NCI-H2107 (cell line): Measurements from ENCODE around the gene PPIG.
"Not testable (repeated sequence)": the region's sequence is repeated elsewhere in the genome, so short reads cannot be mapped to it uniquely, and the experiment has no call there.

Source experiments
- DNase-seq: peaks from one replicate; lab custom pipeline; 2025; lab: John Stamatoyannopoulos, UW

The PPIG gene

DNA sequence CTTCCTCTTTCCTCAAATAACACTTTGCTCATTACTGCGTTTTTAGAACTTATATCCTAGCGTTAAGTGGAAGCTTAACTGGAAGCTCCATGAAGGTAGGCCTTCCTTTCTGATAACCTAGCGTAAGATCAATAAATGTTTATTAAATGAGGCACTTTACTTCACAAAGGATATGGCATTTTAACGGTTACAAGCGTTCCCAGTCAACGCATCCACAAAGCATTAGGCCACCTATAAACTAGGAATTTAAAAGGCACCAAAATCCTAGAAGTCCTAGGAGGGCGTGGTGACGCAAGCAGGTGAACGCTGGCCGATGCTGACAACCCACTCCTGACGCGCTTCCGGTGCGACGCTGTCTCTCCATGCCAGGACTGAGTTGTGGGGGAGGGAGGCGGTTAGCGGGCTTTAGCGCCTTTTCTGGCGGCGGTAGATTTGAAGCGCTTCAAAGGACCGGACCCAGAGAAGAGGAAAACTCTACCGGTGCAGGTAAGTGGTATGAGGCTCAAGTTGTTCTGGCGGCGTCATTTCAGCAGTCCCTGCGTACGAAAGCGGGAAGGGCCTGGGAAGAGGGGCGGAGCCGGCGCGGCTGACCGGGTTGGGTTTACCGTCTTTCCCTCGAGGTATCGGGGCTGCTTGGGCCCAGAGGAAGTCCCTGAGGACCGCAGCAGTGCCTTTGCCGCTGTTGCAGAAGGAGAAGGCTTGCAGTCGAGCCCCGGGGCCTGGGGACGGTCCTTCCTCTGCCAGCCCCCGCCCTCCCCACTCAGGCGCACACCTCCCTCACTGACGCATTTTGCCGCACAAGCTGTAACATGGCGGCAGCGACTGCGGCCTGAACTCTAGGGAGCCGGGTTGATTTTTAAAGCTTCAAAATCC lies at the start of gene PPIG:
Gene PPIG, plus strand, starts transcription at position 347 of the 873 bp plus-strand sequence. CDS start 19,691 bp downstream, outside the sequence.
- DNase-seq: peak; percentile 77

DNA sequence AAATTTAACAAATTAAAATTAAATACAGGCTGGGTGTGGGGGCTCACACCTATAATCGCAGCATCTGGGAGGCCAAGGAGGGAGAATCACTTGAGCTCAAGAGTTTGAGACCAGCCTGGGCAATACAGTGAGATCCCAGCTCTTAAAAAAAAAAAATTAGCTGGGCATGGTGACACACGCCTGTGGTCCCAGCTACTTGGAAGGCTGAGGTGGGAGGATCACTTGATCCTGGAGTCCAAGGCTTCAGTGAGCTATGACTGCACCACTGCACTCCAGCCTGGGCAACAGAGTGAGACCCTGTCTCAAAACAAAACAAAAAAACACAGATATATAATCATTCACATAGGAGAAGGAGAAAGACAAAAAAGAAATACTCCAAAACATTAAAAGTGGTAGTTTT lies 44.7 kb upstream of the PPIG start:
- DNase-seq: not testable (repeated sequence)

DNA sequence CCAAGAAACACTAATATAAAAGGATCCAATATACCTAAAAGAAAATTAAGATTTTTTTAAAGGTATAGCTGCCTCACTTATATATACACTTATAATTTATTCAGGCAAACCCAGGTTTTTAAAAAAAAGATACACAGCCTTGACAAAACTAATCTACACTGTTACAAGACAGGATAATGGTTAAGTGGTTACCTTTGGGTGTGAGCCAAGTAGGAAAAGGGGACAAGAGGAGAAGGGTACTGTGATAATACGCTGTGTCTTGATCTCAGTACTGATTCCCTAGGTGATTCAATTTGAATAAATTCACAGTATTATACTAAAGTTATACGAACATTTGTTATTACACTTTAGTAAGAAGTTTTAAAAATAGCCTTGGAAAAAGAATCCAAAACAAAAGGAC lies 44.0 kb upstream of the PPIG start:
- no peak for DNase-seq

DNA sequence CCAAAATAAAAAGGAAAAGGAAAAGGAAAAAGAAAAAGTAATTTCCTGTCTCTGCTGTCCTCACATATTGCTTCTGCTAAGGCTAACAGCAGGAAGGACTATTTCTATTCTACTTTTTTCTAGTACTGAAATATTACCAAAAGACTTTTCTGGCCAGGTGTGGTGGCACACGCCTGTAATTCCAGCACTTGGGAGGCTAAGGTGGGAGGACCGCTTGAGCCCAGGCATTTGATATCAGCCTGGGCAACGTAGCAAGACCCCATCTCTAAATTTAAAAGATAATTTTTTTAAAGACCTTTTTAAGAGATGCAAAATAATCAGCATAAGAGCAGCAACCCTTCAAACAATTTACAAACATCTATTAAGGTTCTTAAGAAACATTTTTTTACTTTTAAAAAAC lies 41.7 kb upstream of the PPIG start:
- DNase-seq: no peak

DNA sequence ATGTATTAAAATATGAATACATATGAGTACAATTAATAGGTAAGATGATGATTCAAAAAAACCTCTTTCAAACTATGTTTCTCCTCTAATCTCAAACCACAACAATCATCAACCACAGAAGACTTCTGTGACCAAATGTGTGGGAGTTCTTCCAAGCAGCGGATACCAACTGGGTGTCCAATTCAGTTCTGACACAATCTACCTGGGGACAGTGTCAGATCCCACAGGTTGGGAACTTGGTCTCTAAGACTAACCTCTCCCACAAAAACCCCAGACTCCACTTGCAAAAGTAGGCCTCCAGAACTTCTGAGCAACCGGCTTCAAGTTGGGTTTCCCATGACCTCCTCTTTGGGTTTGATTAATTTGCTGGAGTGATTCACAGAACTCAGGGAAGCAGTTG lies 37.4 kb upstream of the PPIG start:
- DNase-seq: no peak

DNA sequence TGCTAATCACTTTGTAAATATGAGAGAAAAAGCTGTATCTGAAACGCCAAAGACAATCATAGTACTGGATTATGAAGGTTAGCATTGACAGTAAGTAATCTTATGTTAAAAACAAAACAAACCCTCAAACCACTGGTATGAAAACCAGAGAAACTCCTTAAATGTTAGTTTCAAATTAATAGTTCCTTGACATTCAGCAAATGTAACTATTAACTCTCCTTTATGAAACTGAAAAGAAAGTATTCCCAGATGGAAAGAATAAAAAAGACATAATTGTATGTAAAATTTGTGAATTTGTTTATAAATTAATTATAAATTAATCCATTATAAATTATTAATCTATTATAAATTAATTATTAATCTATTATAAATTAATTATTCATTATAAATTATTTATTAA lies 22.8 kb upstream of the PPIG start:
- no peak for DNase-seq

DNA sequence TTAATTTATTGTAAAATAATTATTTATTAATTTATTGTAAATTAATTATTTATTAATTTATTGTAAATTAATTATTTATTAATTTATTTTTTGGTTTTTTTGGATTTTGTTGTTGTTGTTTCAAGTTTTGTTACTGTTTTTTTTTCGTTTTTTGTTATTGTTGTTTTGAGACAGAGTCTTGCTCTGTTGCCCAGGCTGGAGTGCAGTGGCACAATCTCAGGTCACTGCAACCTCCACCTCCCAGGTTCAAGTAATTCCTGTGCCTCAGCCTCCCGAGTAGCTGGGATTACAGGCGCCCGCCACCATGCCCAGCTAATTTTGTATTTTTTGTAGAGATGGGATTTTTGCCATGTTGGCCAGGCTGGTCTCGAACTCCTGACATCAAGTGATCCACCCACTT lies 22.1 kb upstream of the PPIG start:
- DNase-seq: not testable (repeated sequence)

DNA sequence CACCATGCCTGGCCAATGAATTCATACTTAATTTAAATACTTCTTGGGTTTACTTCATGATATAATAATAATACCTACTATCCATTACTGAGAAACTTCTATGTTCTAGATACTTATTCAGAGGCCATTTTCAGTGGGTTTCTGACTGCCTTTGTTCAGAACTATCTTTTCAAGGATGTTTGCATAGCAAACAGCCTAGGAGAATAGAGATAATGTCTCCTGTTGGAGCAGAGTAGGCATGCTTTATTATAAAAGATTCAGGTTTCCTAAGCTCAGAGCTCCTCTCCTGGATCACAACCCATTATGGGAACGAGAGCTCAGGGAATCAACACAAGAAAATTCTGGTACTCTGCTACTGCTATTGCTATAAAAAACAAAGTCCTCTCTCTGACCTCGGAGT lies 21.6 kb upstream of the PPIG start:
- no peak for DNase-seq

DNA sequence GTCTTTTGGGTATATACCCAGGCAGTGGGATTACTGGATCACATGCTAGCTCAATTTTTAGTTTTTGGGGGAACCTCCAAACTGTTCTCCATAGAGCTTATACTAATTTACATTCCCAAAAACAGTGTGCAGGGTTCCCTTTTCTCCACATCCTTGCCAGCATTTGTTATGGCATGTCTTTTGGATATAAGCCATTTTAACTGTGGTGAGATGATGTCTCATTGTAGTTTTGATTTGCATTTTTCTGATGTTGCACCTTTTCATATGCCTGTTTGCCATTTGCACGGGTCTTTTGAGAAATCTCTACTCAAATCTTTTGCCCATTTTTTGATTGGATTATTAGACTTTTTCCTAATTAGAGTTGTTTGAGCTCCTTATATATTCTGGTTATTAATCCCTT lies 18.5 kb upstream of the PPIG start:
- no peak for DNase-seq

DNA sequence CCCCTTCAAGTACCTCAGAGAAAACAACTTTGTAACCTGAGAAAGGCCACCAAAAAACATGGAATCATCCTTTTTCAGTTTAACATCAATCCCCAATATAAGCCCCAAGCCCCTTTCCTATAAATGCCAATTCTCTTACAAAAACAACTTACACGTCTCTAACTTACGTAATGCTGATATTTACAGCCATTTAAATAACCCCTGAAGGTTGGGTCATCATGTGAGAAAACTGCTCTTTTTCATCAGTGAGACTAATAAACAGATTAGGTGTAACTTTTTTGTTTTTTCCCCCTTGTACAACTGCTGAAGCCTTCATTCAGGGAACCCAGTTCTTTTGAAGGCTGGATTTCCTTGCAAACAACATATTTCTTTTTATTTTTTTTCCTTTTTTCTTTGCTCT lies 14.2 kb upstream of the PPIG start:
- DNase-seq: no peak

DNA sequence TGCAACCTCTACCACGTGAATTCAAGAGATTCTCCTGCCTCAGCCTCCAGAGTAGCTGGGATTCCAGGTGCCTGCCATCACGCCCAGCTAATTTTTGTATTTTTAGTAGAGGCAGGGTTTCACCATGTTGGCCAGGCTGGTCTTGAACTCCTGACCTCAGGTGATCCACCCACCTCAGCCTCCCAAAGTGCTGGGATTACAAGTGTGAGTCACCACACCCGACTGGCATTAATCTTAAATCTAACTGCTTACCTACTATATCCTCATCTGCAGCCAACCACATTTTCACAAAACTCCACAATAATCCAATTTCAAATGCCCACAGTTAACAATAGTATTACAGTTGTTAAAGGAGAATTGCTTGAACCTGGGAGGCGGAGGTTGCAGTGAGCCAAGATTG lies 13.4 kb upstream of the PPIG start:
- not testable (repeated sequence) for DNase-seq

DNA sequence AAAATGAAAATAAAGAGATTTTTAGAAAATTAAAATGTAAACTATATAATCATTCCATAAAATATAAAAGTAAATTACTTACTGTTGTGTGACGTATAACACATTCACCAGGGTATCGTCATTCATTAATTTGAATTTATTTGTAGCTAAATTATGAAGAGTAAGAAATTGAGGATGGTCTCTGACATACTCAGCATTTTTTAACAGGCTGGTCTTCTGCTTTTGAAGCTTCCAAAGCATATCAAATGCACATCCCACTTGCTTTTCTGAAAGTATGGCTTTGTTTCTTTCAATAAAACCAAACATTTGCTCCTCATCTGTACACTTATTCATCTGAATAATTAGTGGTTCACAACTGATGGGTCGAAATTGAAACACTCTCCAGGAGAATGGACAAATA lies 12.6 kb upstream of the PPIG start:
- DNase-seq: no peak

DNA sequence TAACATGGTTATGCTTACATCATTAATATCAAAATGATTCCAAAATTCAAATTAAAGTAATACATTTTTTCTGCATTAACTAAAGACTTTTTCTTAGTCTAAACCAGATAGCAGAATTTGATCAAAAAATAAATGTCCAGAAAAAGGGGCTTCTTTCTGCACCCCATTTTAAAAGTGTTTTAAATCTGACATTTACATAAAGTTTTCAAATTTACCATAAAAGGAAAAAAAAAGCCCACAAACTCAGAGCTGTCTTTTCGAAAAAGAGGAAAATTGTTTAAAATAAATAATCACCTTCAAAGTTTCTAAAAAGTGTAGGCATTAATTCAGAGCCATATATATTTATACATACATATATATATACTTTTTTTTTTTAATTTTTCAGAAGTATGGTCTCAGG lies 12.0 kb upstream of the PPIG start:
- DNase-seq: no peak

DNA sequence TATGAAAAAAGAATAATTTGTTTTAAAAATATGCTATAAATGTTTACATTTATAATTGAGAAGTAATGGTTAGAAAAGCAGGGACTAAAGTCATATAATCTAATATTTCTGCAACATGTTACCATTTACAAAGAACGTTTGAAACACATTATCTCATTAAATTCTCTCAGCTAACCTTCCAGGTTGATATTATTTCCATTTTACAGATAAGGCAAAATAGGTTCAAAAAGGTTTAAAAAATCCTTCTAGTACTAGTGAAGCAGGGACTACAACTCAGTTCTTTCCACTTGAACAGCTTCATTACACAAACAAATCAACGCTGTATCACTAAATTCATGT lies 11.4 kb upstream of the PPIG start:
- no peak for DNase-seq

DNA sequence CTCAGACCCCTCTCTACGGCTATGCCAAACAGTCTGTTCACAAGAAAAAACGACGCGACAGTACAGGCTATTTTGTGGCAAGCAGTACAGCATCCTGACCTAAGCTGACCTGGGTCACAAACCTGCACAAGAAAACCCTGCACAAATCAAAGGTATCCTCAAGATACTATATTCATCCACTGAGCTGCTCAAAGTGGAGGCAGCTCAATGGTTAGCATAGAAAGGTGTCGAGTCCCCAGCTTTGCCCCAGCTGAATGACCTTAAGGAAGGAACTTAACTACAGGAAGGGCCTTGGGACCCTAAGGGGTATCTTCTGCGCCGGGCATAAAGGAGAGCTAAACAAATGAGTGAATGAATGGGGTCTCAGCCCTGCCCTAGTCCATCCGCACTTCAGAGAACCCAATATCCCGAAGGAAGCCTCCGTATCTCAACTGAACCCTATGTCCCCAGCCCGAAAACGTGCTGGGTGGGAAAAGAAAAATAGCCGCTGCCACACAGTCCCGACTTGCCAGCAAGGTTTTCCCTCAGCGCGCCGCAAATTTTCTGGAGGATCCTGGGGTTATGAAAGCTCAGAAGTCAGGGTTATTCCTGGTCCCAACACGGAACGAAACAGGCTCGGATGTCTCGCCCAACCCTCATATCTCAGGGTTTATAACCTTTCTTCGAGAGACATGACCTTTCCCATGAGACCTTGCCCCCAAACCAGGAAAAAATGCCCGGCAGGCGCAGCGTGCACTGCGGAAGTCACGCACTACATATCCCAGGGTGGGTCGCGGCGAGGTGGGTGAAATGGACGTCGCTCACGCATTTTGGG lies 10.8 kb upstream of the PPIG start, which contains the start of gene FASTKD1:
Gene FASTKD1, minus strand, starts transcription at position 706 of the 814 bp plus-strand sequence. CDS start 1,836 bp downstream, outside the sequence.
- peak; percentile 55 for DNase-seq

DNA sequence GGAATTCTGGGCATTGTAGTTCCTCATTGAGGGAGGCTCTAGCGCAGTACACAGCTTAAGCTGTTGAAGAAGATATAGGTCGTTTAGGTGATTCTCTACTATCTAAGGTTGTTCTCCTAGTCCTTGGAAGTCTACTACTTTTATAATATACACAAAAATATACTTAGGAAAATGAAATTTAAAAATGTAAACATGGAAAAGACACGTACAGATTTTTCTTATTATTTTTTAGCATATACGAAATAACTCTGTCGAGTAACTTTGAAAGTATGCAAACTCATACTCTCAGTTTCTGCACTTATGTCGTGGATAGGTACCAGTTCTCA lies 10.2 kb upstream of the PPIG start:
- no peak for DNase-seq

DNA sequence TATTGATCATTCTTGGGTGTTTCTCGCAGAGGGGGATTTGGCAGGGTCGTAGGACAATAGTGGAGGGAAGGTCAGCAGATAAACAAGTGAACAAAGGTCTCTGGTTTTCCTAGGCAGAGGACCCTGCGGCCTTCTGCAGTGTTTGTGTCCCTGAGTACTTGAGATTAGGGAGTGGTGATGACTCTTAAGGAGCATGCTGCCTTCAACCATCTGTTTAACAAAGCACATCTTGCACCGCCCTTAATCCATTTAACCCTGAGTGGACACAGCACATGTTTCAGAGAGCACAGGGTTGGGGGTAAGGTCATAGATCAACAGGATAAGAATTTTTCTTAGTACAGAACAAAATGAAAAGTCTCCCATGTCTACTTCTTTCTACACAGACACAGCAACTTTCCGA lies 9.6 kb upstream of the PPIG start:
- DNase-seq: not testable (repeated sequence)

DNA sequence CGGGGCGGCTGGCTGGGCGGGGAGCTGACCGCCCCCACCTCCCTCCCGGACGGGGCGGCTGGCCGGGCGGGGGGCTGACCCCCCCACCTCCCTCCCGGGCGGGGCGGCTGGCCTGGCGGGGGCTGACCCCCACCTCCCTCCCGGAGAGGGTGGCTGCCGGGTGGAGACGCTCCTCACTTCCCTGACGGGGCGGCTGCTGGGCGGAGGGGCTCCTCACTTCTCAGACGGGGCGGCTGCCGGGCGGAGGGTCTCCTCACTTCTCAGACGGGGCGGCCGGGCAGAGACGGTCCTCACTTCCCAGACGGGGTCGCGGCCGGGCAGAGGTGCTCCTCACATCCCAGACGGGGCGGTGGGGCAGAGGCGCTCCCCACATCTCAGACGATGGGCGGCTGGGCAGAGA lies 8.9 kb upstream of the PPIG start:
- not testable (repeated sequence) for DNase-seq

DNA sequence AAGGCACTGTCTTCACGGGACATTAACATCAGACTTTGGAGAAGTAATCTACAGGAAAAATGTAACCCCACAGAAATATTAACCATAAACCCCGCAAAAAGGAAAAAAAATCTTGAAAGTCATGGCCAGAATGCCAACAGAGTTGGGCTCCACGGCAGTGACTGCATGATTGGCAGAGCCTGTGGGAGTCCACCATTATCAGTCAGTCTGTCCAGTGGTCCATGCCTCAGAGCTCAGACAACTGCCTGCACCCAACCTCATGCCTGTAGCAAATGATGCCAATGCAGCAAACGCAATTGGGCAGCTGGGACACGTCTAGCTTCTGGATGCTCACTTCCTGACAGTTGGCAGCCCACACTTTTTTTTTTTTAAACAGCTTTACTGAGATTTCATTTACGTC lies 5.1 kb upstream of the PPIG start:
- no peak for DNase-seq

DNA sequence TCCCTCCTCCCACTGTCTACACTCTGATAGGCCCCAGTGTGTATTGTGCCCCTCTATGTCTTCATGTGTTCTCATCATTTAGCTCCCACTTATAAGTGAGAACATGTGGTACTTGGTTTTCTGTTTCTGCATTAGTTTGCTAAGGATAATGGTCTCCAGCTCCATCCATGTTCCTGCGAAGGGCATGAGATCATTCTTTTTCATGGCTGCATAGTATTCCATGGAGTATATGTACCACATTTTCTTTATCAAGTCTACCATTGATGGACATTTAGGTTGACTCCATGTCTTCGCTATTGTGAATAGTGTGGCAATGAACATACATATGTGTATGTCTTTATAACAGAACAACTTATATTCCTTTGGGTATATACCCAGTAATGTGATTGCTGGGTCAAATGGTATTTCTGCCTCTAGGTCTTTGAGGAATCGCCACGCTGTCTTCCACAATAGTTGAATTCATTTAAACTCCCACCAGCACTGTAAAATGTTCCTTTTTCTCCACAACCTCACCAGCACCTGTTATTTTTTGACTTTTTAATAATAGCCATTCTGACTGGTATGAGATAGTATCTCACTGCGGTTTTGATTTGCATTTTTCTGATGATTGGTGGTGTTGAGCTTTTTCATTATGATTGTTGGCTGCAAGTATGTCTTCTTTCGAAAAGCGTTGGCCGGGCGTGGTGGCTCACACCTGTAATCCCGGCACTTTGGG lies 1.4 kb upstream of the PPIG start:
- DNase-seq: not testable (repeated sequence)

DNA sequence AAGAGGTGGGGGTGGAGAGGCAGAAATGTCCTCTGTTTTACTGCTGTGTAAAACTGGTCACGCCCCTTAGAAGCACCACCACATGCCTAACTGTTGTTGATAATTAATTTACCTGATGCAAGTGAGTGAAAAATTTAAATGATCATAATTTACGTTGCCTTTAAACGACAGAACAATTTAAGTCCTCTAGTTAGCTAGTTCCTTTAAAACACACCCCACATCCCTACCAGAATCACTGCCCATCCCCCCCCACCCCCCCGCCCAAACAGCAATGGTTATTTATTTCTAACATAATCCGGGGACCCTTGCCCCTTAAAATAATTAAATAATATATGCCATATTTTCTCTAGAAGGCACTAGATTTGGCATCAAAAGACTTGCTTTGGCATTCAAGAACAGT lies 633 bp upstream of the PPIG start:
- DNase-seq: no peak

DNA sequence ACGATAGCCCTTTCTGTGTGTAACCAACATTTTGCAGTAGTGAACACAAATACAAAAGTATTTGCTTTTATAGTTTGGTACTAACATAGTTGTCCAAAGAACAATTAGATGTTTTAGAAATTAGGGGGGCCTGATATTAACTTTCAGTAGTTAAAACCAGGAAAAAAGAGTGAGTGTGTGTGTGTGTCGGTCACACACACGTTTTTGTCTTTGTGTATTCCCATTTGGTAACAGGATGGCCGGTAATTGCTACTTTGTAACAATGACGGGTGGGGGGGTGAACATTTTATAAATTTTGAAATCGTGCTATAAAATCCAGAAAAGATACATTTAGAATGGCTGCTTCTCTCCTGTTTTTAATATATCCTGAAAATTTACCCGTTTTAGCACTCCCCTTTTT lies 1.5 kb downstream of the PPIG start:
- DNase-seq: no peak

DNA sequence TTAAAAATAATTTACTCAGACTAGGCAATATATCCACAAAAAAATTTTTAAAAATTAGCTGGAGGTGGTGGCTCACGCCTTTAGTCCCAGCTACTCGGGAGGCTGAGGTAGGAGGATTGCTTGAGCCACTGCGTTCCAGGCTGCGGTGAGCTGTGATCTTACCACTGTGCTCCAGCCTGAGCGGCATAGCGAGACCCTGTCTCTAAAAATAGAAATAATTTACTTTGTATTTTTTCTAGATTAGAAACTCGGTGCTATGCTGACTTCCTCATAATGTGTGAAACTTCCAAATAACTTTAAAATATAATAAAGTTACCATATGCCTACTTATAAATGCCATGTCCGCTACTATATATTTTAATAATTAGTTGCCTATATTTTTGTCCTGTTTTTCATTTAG lies 6.7 kb downstream of the PPIG start:
- DNase-seq: no peak
